SK-N-SH treated with all-trans-retinoic acid at 6 μM for 48 hours (cell line): ENCODE data around the gene ARL11.

ENCODE experiments used
- CREB5 ChIP-seq: fragments of 250-450 bp; sonication (Bioruptor Pico); IDR thresholded peaks from 2 replicates; pipeline ENCODE4 v1.5.1; 2020; ENCODE audit warnings: low read depth, mild to moderate bottlenecking, moderate library complexity
- PPARA ChIP-seq: fragments of 250-450 bp; sonication (Bioruptor Pico); IDR thresholded peaks from 2 replicates; pipeline ENCODE4 v1.5.0; 2020; ENCODE audit warnings: mild to moderate bottlenecking, borderline replicate concordance
- ZFP30 ChIP-seq: fragments of 450-650 bp; formaldehyde crosslinking; IDR thresholded peaks from 2 replicates; pipeline ENCODE4 v1.5.0; 2022; ENCODE audit warnings: mild to moderate bottlenecking, moderate library complexity

DNA sequence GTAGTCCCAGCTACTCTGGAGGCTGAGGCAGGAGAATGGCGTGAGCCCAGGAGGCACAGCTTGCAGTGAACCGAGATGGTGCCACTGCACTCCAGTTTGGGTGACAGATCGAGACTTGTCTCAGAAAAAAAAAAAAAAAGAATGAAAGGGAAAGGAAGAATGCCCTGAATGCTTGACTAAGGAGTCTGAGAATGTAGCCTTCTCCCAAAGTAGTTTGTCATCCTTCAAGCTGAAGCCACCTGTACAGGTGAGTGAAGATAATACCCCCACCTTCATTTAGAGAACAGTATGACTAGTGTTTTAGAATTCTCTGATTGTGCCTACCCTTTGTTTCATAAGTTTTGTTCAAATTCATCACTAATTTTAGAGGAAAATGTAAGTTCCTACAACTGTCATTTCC lies 48.8 kb upstream of the ARL11 start:
- TF ChIP-seq ZFP30 (no peak), PPARA (CRISPR knock-in tag) (no peak), CREB5 (CRISPR knock-in tag) (no peak)
